Body of pancreas (tissue), 4 donors: ENCODE measurements around the gene HPSE2.

Experiments used
- POLR2A ChIP-seq, 3 donors: fragments of 450-650 bp; IDR thresholded peaks; one replicate each; pipeline ENCODE4 v1.6.1; 2016; ENCODE audit warnings: antibody characterized with exemption in 3 of 3, mild to moderate bottlenecking in 2 of 3
- TF ChIP-seq, protein P1 (sequence below), 7 experiments: fragments of 450-650 bp in 4 of 7; fragments of 200-600 bp in 3 of 7; sonication (generic) in 3 of 7; IDR thresholded peaks; one replicate each; pipeline ENCODE4 v1.5.1; 2016 to 2019; ENCODE audit warnings: antibody characterized with exemption in 7 of 7

DNA sequence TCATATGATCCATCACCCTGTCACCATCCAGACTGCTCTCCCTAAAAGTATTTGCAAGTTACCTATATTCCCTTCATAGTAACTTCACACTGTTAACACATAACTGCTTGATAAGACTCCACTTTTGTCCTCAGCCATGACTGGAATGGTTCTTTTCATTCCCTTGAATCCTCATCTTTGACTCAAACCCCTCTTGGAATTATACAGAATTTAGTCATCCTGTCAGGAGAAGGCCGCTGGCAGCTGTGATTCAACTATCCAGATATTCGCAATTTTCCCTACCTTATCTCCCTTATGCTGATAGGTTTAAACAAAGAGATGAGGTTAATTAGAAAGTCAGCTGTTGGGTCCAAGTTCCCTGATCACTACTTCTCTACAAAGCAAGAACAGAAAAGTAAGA lies 646.0 kb downstream of the HPSE2 start:
- TF ChIP-seq, protein P1, sequence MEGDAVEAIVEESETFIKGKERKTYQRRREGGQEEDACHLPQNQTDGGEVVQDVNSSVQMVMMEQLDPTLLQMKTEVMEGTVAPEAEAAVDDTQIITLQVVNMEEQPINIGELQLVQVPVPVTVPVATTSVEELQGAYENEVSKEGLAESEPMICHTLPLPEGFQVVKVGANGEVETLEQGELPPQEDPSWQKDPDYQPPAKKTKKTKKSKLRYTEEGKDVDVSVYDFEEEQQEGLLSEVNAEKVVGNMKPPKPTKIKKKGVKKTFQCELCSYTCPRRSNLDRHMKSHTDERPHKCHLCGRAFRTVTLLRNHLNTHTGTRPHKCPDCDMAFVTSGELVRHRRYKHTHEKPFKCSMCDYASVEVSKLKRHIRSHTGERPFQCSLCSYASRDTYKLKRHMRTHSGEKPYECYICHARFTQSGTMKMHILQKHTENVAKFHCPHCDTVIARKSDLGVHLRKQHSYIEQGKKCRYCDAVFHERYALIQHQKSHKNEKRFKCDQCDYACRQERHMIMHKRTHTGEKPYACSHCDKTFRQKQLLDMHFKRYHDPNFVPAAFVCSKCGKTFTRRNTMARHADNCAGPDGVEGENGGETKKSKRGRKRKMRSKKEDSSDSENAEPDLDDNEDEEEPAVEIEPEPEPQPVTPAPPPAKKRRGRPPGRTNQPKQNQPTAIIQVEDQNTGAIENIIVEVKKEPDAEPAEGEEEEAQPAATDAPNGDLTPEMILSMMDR (IDR thresholded peaks at IDR 0.05): no peak
- no peak for TF ChIP-seq POLR2A (IDR thresholded peaks at IDR 0.05)
